Mesendoderm (in vitro differentiated cells): Measurements from ENCODE around the gene ARMC9.
A peak's percentile ranks its signal among the peaks of the same experiment; 100 is the strongest.

ENCODE experiments used
- DNase-seq: peaks from one replicate; pipeline ENCODE4 v3.0.0; 2013
- H2AK5ac ChIP-seq: 2 replicates; pipeline ENCODE4 v1.6.1; 2013; ENCODE audit warnings: low read length, inconsistent platforms
- H2BK120ac ChIP-seq: 2 replicates; pipeline ENCODE4 v1.6.1; 2013; ENCODE audit warnings: low read depth, mild to moderate bottlenecking, low read length, moderate library complexity, mixed read lengths
- H2BK15ac ChIP-seq: replicated peaks from 2 replicates; pipeline ENCODE4 v1.6.1; 2013; ENCODE audit warnings: low read depth, mild to moderate bottlenecking, moderate library complexity
- H2BK5ac ChIP-seq: 2 replicates; pipeline ENCODE4 v1.6.1; 2013; ENCODE audit warnings: low read length, inconsistent platforms
- H3K18ac ChIP-seq: 2 replicates; pipeline ENCODE4 v1.6.1; 2013; ENCODE audit warnings: mild to moderate bottlenecking, low read length, mixed read lengths
- H3K23ac ChIP-seq: one replicate; pipeline ENCODE4 v1.6.1; 2013; ENCODE audit warnings: low read length
- H3K27ac ChIP-seq: 2 replicates; pipeline ENCODE4 v1.5.1; 2013; ENCODE audit warnings: low read depth, mild to moderate bottlenecking, inconsistent platforms, low read length, moderate library complexity
- H3K27me3 ChIP-seq: 2 replicates; pipeline ENCODE4 v1.6.1; 2013; ENCODE audit warnings: low read length, control low read depth, mild to moderate bottlenecking, inconsistent platforms; ENCODE audit not compliant: insufficient read depth, poor library complexity
- H3K36me3 ChIP-seq: 2 replicates; pipeline ENCODE4 v1.6.1; 2013; ENCODE audit warnings: low read length, inconsistent platforms; ENCODE audit not compliant: control insufficient read depth, insufficient read depth
- H3K4ac ChIP-seq: one replicate; pipeline ENCODE4 v1.6.1; 2013; ENCODE audit warnings: low read depth, mild to moderate bottlenecking, low read length, moderate library complexity
- H3K4me1 ChIP-seq: 2 replicates; pipeline ENCODE4 v1.6.1; 2013; ENCODE audit warnings: low read depth, low read length, inconsistent platforms; ENCODE audit not compliant: control insufficient read depth
- H3K4me2 ChIP-seq: 2 replicates; pipeline ENCODE4 v1.6.1; 2013; ENCODE audit warnings: low read length
- H3K4me3 ChIP-seq: 2 replicates; pipeline ENCODE4 v1.5.1; 2013; ENCODE audit warnings: mild to moderate bottlenecking, low read length
- H3K56ac ChIP-seq: one replicate; pipeline ENCODE4 v1.6.1; 2013; ENCODE audit warnings: low read length
- H3K79me1 ChIP-seq: 2 replicates; pipeline ENCODE4 v1.6.1; 2013; ENCODE audit warnings: low read length, inconsistent platforms
- H3K79me2 ChIP-seq: 2 replicates; pipeline ENCODE4 v1.6.1; 2013; ENCODE audit warnings: mild to moderate bottlenecking, low read length; ENCODE audit not compliant: control insufficient read depth, insufficient read depth
- H3K9ac ChIP-seq: 2 replicates; pipeline ENCODE4 v1.6.1; 2013; ENCODE audit warnings: low read length, inconsistent platforms
- H4K5ac ChIP-seq: one replicate; pipeline ENCODE4 v1.6.1; 2013; ENCODE audit warnings: low read length
- H4K8ac ChIP-seq: one replicate; pipeline ENCODE4 v1.6.1; 2013; ENCODE audit warnings: low read depth, mild to moderate bottlenecking, control low read depth, low read length, moderate library complexity
- WGBS: extraction: QIAGEN DNeasy Blood & Tissue Kit; methylation state at CpG from one replicate; pipeline ENCODE4 v1.1.7; 2013; ENCODE audit warnings: low lambda C conversion rate, missing lambda C conversion rate; ENCODE audit not compliant: insufficient coverage; ENCODE audit errors: extremely low coverage; 5-methylcytosine and 5-hydroxymethylcytosine counted together

Gene ARMC9

GRCh38 chr2:231387904-231388724, 189.7 kb downstream of the ARMC9 start:
- DNase-seq: no peak
- H3K79me1 ChIP-seq: no peaks in the 10 kb centered on the region
- no peak overlapping the region for H3K27ac ChIP-seq

GRCh38 chr2:231388725-231389346, 190.4 kb downstream of the ARMC9 start:
- H2BK15ac ChIP-seq: no peak overlapping the region
- H3K79me2 ChIP-seq: no peaks in the 10 kb centered on the region
- H3K4me2 ChIP-seq: no peak overlapping the region
- no peak overlapping the region for H4K8ac ChIP-seq
- no peaks in the 10 kb centered on the region for H3K79me1 ChIP-seq
- H3K36me3 ChIP-seq: no peaks in the 10 kb centered on the region
- H2AK5ac ChIP-seq: no peak overlapping the region
- H4K5ac ChIP-seq: no peak overlapping the region
- H3K4me1 ChIP-seq: no peaks in the 10 kb centered on the region
- no peak overlapping the region for H3K56ac ChIP-seq
- no peak overlapping the region for H3K23ac ChIP-seq
- no peak overlapping the region for H3K18ac ChIP-seq
- WGBS: no CpG with 5 or more reads among the region's 15 CpGs
- H2BK120ac ChIP-seq: no peak overlapping the region
- H3K4ac ChIP-seq: no peak overlapping the region
- H3K27ac ChIP-seq: no peak overlapping the region
- no peak overlapping the region for H3K9ac ChIP-seq
- H3K4me3 ChIP-seq: no peak overlapping the region
- H3K27me3 ChIP-seq: no peaks in the 10 kb centered on the region
- H2BK5ac ChIP-seq: no peak overlapping the region
- DNase-seq: no peak

More at GRCh38 chr2:231387904-231388724, 189.7 kb downstream of the ARMC9 start:
- Histone ChIP-seq H2BK5ac (no peak overlapping the region), H3K9ac (no peak overlapping the region), H4K5ac (no peak overlapping the region), H4K8ac (no peak overlapping the region), H3K27me3 (no peaks in the 10 kb centered on the region), H3K18ac (no peak overlapping the region), H3K36me3 (no peaks in the 10 kb centered on the region), H3K4ac (no peak overlapping the region), H3K4me2 (no peak overlapping the region), H3K4me3 (no peak overlapping the region), H3K56ac (peak overlapping the region; percentile 18), H3K23ac (no peak overlapping the region), H2BK120ac (no peak overlapping the region), H3K79me2 (no peaks in the 10 kb centered on the region), H3K4me1 (no peaks in the 10 kb centered on the region), H2BK15ac (no peak overlapping the region), H2AK5ac (no peak overlapping the region)
- WGBS: no CpG with 5 or more reads among the region's 26 CpGs

GRCh38 chr2:231390667-231391066, 192.2 kb downstream of the ARMC9 start:
- Histone ChIP-seq H3K23ac (no peak overlapping the region), H2BK15ac (no peak overlapping the region), H3K27me3 (no peaks in the 10 kb centered on the region), H2BK5ac (no peak overlapping the region), H4K8ac (no peak overlapping the region), H3K56ac (peak overlapping the region; percentile 53), H3K4me2 (no peak overlapping the region), H2BK120ac (no peak overlapping the region), H3K4me3 (no peak overlapping the region), H3K27ac (no peak overlapping the region), H3K79me1 (no peaks in the 10 kb centered on the region), H2AK5ac (no peak overlapping the region), H3K4me1 (peaks cover 4% of the 10 kb centered on the region), H3K9ac (peak overlapping the region; percentile 7), H3K18ac (no peak overlapping the region), H3K79me2 (no peaks in the 10 kb centered on the region), H3K4ac (no peak overlapping the region), H3K36me3 (no peaks in the 10 kb centered on the region), H4K5ac (no peak overlapping the region)
- no peak for DNase-seq
- WGBS: no CpG with 5 or more reads among the region's 8 CpGs

- no CpG with 5 or more reads among the region's 7 CpGs for WGBS
- H4K8ac ChIP-seq: no peak overlapping the region
Observed at GRCh38 chr2:231391981-231392380, 193.6 kb downstream of the ARMC9 start.

GRCh38 chr2:231392431-231393148, 194.2 kb downstream of the ARMC9 start:
- WGBS: no CpG with 5 or more reads among the region's 14 CpGs
- Histone ChIP-seq H3K4me2 (no peak overlapping the region), H2BK15ac (no peak overlapping the region), H3K4me3 (no peak overlapping the region), H3K4me1 (peaks cover 8% of the 10 kb centered on the region), H2BK120ac (no peak overlapping the region), H3K79me2 (peaks cover 17% of the 10 kb centered on the region), H2AK5ac (peak overlapping the region; percentile 11), H3K36me3 (no peaks in the 10 kb centered on the region), H3K23ac (no peak overlapping the region), H3K18ac (no peak overlapping the region), H2BK5ac (peak overlapping the region; percentile 35), H3K79me1 (peaks cover 3% of the 10 kb centered on the region), H3K27ac (no peak overlapping the region), H4K8ac (no peak overlapping the region), H3K56ac (peak overlapping the region; percentile 65), H4K5ac (no peak overlapping the region), H3K27me3 (no peaks in the 10 kb centered on the region), H3K4ac (no peak overlapping the region), H3K9ac (peak overlapping the region; percentile 29)
- no peak for DNase-seq

More at GRCh38 chr2:231391981-231392380, 193.6 kb downstream of the ARMC9 start:
- H3K4ac ChIP-seq: no peak overlapping the region
- H2BK5ac ChIP-seq: no peak overlapping the region
- H3K27ac ChIP-seq: no peak overlapping the region
- H3K36me3 ChIP-seq: no peaks in the 10 kb centered on the region
- no peak overlapping the region for H3K4me3 ChIP-seq
- peak overlapping the region; percentile 37 for H3K56ac ChIP-seq
- no peak overlapping the region for H2BK15ac ChIP-seq
- peaks cover 2% of the 10 kb centered on the region for H3K79me1 ChIP-seq
- H3K4me1 ChIP-seq: peaks cover 6% of the 10 kb centered on the region
- H3K18ac ChIP-seq: no peak overlapping the region
- no peak overlapping the region for H2BK120ac ChIP-seq
- H3K23ac ChIP-seq: no peak overlapping the region
- H4K5ac ChIP-seq: no peak overlapping the region
- H3K79me2 ChIP-seq: peaks cover 11% of the 10 kb centered on the region
- no peak overlapping the region for H3K4me2 ChIP-seq
- no peak for DNase-seq
- H3K27me3 ChIP-seq: no peaks in the 10 kb centered on the region
- no peak overlapping the region for H3K9ac ChIP-seq
- no peak overlapping the region for H2AK5ac ChIP-seq
